ENCODE data around the gene CCDC127. TPM values are rescaled to one million over a fixed set of nuclear protein-coding genes. Genes with fewer than 3 reads are reported as not detected.

CCDC127 gene
- total and polyA plus RNA-seq, 4 donors = 1.1 to 2.6 (median 2.1) TPM

- Histone ChIP-seq H3K9me3 (ENCODE audit: control insufficient read depth in 4 of 4, low read length in 3 of 4) (no peaks in the 10 kb centered on the region), H3K9ac (ENCODE audit: low read depth in 1 of 2, low read length in 2 of 2) (no peak overlapping the region), H3K36me3 (ENCODE audit: control insufficient read depth in 4 of 4, insufficient read depth in 3 of 4, low read depth in 1 of 4, low read length in 3 of 4) (no peaks in the 10 kb centered on the region), H3K4me3 (ENCODE audit: low read depth in 1 of 3, low read length in 3 of 3) (no peak overlapping the region), H3K4me1 (ENCODE audit: control insufficient read depth in 4 of 4, insufficient read depth in 4 of 4, low read length in 3 of 4) (no peaks in the 10 kb centered on the region), H3K27ac (ENCODE audit: low read depth in 1 of 2, low read length in 2 of 2) (no peak overlapping the region), H3K27me3 (ENCODE audit: control insufficient read depth in 4 of 4, insufficient read depth in 4 of 4, low read length in 3 of 4) (peaks cover 0 to 3% (median 0%) of the 10 kb centered on the region in 4 donors)
- WGBS = 84% methylated on average over 13 of the region's 13 CpGs
- TF ChIP-seq SP1 (IDR thresholded peaks at IDR 0.05) = no peak
- TF ChIP-seq RXRA (IDR thresholded peaks at IDR 0.05) = no peak
- TF ChIP-seq CTCF (IDR thresholded peaks at IDR 0.05; ENCODE audit: low read depth, low read length, missing input control) = no peak
- no peak for TF ChIP-seq REST (IDR thresholded peaks at IDR 0.05)
- TF ChIP-seq ZBTB33 (IDR thresholded peaks at IDR 0.05) = no peak
- no peak for TF ChIP-seq FOXA2 (IDR thresholded peaks at IDR 0.05)
- TF ChIP-seq HNF4A (conservative IDR thresholded peaks at IDR 0.05) = no peak
- DNase-seq (ENCODE audit: low spot score) = no peak
Measured at GRCh38 chr5:172421-172820, 45.5 kb downstream of the CCDC127 start.

GRCh38 chr5:171801-172331 lies 46.1 kb downstream of the CCDC127 start:
- Histone ChIP-seq H3K9me3 (ENCODE audit: control insufficient read depth in 4 of 4, low read length in 3 of 4) (no peaks in the 10 kb centered on the region), H3K4me3 (ENCODE audit: low read depth in 1 of 3, low read length in 3 of 3) (no peak overlapping the region), H3K36me3 (ENCODE audit: control insufficient read depth in 4 of 4, insufficient read depth in 3 of 4, low read depth in 1 of 4, low read length in 3 of 4) (no peaks in the 10 kb centered on the region), H3K27ac (ENCODE audit: low read depth in 1 of 2, low read length in 2 of 2) (no peak overlapping the region), H3K9ac (ENCODE audit: low read depth in 1 of 2, low read length in 2 of 2) (no peak overlapping the region), H3K27me3 (ENCODE audit: control insufficient read depth in 4 of 4, insufficient read depth in 4 of 4, low read length in 3 of 4) (peaks cover 0 to 3% (median 0%) of the 10 kb centered on the region in 4 donors), H3K4me1 (ENCODE audit: control insufficient read depth in 4 of 4, insufficient read depth in 4 of 4, low read length in 3 of 4) (no peaks in the 10 kb centered on the region)
- 87% methylated on average over 23 of the region's 23 CpGs for WGBS
- DNase-seq (ENCODE audit: low spot score) = no peak
- TF ChIP-seq RXRA (IDR thresholded peaks at IDR 0.05) (no peak), EGR1 (IDR thresholded peaks at IDR 0.05; ENCODE audit: low read depth in 2 of 2) (no peak), HNF4G (IDR thresholded peaks at IDR 0.05) (no peak), REST (IDR thresholded peaks at IDR 0.05) (no peak), YY1 (IDR thresholded peaks at IDR 0.05) (no peak), TAF1 (conservative IDR thresholded peaks at IDR 0.05) (no peak), FOXA2 (IDR thresholded peaks at IDR 0.05) (no peak), ZBTB33 (IDR thresholded peaks at IDR 0.05) (no peak), CTCF (IDR thresholded peaks at IDR 0.05; ENCODE audit: low read depth, low read length, missing input control) (no peak), HNF4A (conservative IDR thresholded peaks at IDR 0.05) (no peak), RAD21 (IDR thresholded peaks at IDR 0.05) (no peak), ATF3 (IDR thresholded peaks at IDR 0.05) (no peak), SP1 (IDR thresholded peaks at IDR 0.05) (no peak), NR2F2 (IDR thresholded peaks at IDR 0.05) (no peak)
